Trophoblast cell (in vitro differentiated cells and primary cell): ENCODE data around the gene ABCB4.

ENCODE experiments used
- DNase-seq, 2 donors: peaks; one replicate each; pipeline ENCODE4 v3.0.0-alpha.2; 2016
- H2AFZ ChIP-seq: 2 replicates; pipeline ENCODE4 v1.6.1; 2013; ENCODE audit warnings: low read length, moderate library complexity, mild to moderate bottlenecking; ENCODE audit not compliant: insufficient read depth, poor library complexity
- H2AK5ac ChIP-seq: 2 replicates; pipeline ENCODE4 v1.6.1; 2013; ENCODE audit warnings: mild to moderate bottlenecking, low read length
- H2BK120ac ChIP-seq: 2 replicates; pipeline ENCODE4 v1.6.1; 2013; ENCODE audit warnings: low read length, mild to moderate bottlenecking, moderate library complexity; ENCODE audit not compliant: insufficient read depth, poor library complexity
- H2BK12ac ChIP-seq: 2 replicates; pipeline ENCODE4 v1.6.1; 2013; ENCODE audit warnings: mild to moderate bottlenecking, low read length, moderate library complexity
- H2BK5ac ChIP-seq: 2 replicates; pipeline ENCODE4 v1.6.1; 2013; ENCODE audit warnings: low read length, low read depth, moderate library complexity, mild to moderate bottlenecking; ENCODE audit not compliant: poor library complexity
- H3K14ac ChIP-seq: 2 replicates; pipeline ENCODE4 v1.6.1; 2013; ENCODE audit warnings: mild to moderate bottlenecking, low read length
- H3K18ac ChIP-seq: 2 replicates; pipeline ENCODE4 v1.6.1; 2013; ENCODE audit warnings: mild to moderate bottlenecking, low read length
- H3K23ac ChIP-seq: 2 replicates; pipeline ENCODE4 v1.6.1; 2013; ENCODE audit warnings: low read length
- H3K27ac ChIP-seq: 2 replicates; pipeline ENCODE4 v1.5.1; 2013; ENCODE audit warnings: low read depth, mild to moderate bottlenecking, inconsistent platforms, low read length, moderate library complexity
- H3K27me3 ChIP-seq: 2 replicates; pipeline ENCODE4 v1.6.1; 2013; ENCODE audit warnings: inconsistent platforms, mild to moderate bottlenecking, low read length, moderate library complexity; ENCODE audit not compliant: insufficient read depth
- H3K36me3 ChIP-seq, 2 experiments: 1 replicate in 1 of 2; 2 replicates in 1 of 2; pipeline ENCODE4 v1.6.1; 2013; ENCODE audit warnings: low read length in 2 of 2, mild to moderate bottlenecking in 2 of 2, moderate library complexity in 1 of 2; ENCODE audit not compliant: insufficient read depth in 2 of 2, control insufficient read depth in 1 of 2
- H3K4ac ChIP-seq: 2 replicates; pipeline ENCODE4 v1.6.1; 2013; ENCODE audit warnings: low read depth, mild to moderate bottlenecking, low read length, moderate library complexity
- H3K4me1 ChIP-seq, 2 experiments: 1 replicate in 1 of 2; 2 replicates in 1 of 2; pipeline ENCODE4 v1.6.1; 2013; ENCODE audit warnings: low read length in 2 of 2, mild to moderate bottlenecking in 2 of 2, moderate library complexity in 1 of 2; ENCODE audit not compliant: insufficient read depth in 2 of 2, control insufficient read depth in 1 of 2
- H3K4me2 ChIP-seq: 2 replicates; pipeline ENCODE4 v1.6.1; 2013; ENCODE audit warnings: inconsistent platforms, mild to moderate bottlenecking, low read length, moderate library complexity
- H3K4me3 ChIP-seq: 2 replicates; pipeline ENCODE4 v1.5.1; 2013; ENCODE audit warnings: mild to moderate bottlenecking, low read depth, low read length, inconsistent platforms
- H3K79me1 ChIP-seq: one replicate; pipeline ENCODE4 v1.6.1; 2013; ENCODE audit warnings: low read length
- H3K79me2 ChIP-seq: 2 replicates; pipeline ENCODE4 v1.6.1; 2013; ENCODE audit warnings: low read length, mild to moderate bottlenecking; ENCODE audit not compliant: control insufficient read depth, insufficient read depth, poor library complexity
- H3K9ac ChIP-seq: 2 replicates; pipeline ENCODE4 v1.6.1; 2013; ENCODE audit warnings: mild to moderate bottlenecking, low read length
- H3K9me3 ChIP-seq: 2 replicates; pipeline ENCODE4 v1.6.1; 2013; ENCODE audit warnings: low read depth, mild to moderate bottlenecking, control low read depth, inconsistent platforms, low read length; ENCODE audit not compliant: insufficient read depth
- H4K12ac ChIP-seq: 2 replicates; pipeline ENCODE4 v1.6.1; 2013; ENCODE audit warnings: low read depth, mild to moderate bottlenecking, low read length, moderate library complexity
- H4K8ac ChIP-seq: 2 replicates; pipeline ENCODE4 v1.6.1; 2013; ENCODE audit warnings: low read depth, mild to moderate bottlenecking, low read length, moderate library complexity
- H4K91ac ChIP-seq: one replicate; pipeline ENCODE4 v1.6.1; 2013; ENCODE audit warnings: low read depth, mild to moderate bottlenecking, low read length, moderate library complexity
- WGBS: extraction: QIAGEN DNeasy Blood & Tissue Kit; methylation state at CpG from one replicate; pipeline ENCODE4 v1.1.7; 2013; ENCODE audit warnings: missing lambda C conversion rate; ENCODE audit not compliant: insufficient read length, insufficient coverage; ENCODE audit errors: extremely low coverage; 5-methylcytosine and 5-hydroxymethylcytosine counted together

Gene ABCB4

DNA sequence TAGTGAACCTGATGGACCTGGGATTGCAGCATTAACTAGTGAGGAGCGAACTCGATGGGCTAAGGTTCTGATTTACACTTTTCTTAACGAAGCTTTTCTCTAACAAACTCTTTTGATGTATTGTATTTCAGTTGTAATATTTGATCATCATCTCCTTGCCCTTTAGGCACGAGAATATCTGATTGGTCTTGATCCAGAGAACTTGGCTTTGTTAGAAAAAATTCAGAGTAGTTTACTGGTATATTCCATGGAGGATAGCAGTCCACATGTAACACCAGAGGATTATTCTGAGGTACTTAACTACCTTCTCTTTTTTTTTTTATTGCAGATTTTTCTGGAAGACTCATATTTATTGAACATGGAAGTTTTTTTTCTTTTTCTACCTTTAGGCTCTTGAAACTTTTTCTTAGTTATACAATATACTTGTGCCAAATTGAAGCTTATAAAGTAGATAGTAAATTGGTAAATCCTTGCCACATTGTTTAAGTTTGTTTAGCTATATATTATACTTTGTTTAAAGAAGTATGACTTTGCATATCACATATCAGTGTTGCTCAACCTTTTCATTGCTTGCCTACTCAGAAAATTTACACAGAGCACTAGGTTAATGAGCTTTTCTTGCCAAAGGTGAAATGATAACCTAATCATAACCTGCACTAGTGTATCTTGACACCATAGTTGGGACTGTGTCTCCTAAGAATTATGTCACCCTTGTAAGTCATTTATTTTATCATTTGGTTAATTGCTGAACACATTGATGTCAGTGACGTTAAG lies 99.6 kb downstream of the ABCB4 start:
- H3K18ac ChIP-seq = no peak overlapping the region
- H4K91ac ChIP-seq = no peak overlapping the region
- no peaks in the 10 kb centered on the region for H3K27me3 ChIP-seq
- H4K8ac ChIP-seq = no peak overlapping the region
- no CpG with 5 or more reads among the region's 5 CpGs for WGBS
- no peak overlapping the region for H2AFZ ChIP-seq
- no peak overlapping the region for H3K23ac ChIP-seq
- H3K4ac ChIP-seq = no peak overlapping the region
- H3K36me3 ChIP-seq = no peaks in the 10 kb centered on the region
- no peaks in the 10 kb centered on the region for H3K9me3 ChIP-seq
- no peak overlapping the region for H4K12ac ChIP-seq
- no peaks in the 10 kb centered on the region for H3K79me1 ChIP-seq
- no peaks in the 10 kb centered on the region for H3K79me2 ChIP-seq
- H2AK5ac ChIP-seq = no peak overlapping the region
- H3K4me3 ChIP-seq = no peak overlapping the region
- H3K27ac ChIP-seq = no peak overlapping the region
- no peak overlapping the region for H3K4me2 ChIP-seq
- H2BK5ac ChIP-seq = no peak overlapping the region
- H3K14ac ChIP-seq = no peak overlapping the region
- no peak for DNase-seq
- no peak overlapping the region for H2BK12ac ChIP-seq
- H2BK120ac ChIP-seq = no peak overlapping the region
- H3K4me1 ChIP-seq = no peaks in the 10 kb centered on the region
- H3K9ac ChIP-seq = no peak overlapping the region

GRCh38 chr7:87370660-87371180 lies 104.8 kb downstream of the ABCB4 start:
- no peak overlapping the region for H2BK5ac ChIP-seq
- no peak overlapping the region for H3K4me2 ChIP-seq
- H2BK12ac ChIP-seq = no peak overlapping the region
- H3K9me3 ChIP-seq = no peaks in the 10 kb centered on the region
- H3K18ac ChIP-seq = no peak overlapping the region
- H3K27ac ChIP-seq = no peak overlapping the region
- no peaks in the 10 kb centered on the region for H3K4me1 ChIP-seq
- H3K14ac ChIP-seq = no peak overlapping the region
- no peaks in the 10 kb centered on the region for H3K79me2 ChIP-seq
- H4K8ac ChIP-seq = no peak overlapping the region
- H3K4ac ChIP-seq = no peak overlapping the region
- no peaks in the 10 kb centered on the region for H3K27me3 ChIP-seq
- peaks cover 0 to 2% of the 10 kb centered on the region in 2 experiments for H3K36me3 ChIP-seq
- H2AFZ ChIP-seq = no peak overlapping the region
- no peak overlapping the region for H3K9ac ChIP-seq
- H3K79me1 ChIP-seq = no peaks in the 10 kb centered on the region
- no peak overlapping the region for H4K91ac ChIP-seq
- no peak for DNase-seq
- H3K4me3 ChIP-seq = no peak overlapping the region
- no peak overlapping the region for H2BK120ac ChIP-seq
- no peak overlapping the region for H3K23ac ChIP-seq
- no peak overlapping the region for H4K12ac ChIP-seq
- WGBS = no CpG with 5 or more reads among the region's 1 CpG
- H2AK5ac ChIP-seq = no peak overlapping the region

DNA sequence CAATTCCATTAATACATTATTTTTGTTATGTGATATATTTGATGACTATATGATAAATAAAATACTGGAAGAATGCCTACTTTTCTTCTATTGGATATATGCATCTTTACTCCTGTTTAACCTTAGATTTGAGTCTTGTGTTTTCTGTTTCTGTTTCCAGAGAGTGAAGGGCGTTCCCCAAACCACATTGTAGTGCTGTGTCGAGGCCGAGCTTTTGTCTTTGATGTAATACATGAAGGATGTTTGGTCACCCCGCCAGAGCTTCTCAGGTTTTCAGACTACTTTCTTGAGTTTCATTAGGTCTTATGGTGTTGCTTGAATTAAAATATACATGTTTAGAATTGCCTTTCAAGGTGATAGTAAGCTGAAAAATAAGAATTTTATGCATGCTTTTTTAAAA lies 106.3 kb downstream of the ABCB4 start:
- Histone ChIP-seq H2AFZ (no peak overlapping the region), H3K9me3 (no peaks in the 10 kb centered on the region), H3K4me2 (no peak overlapping the region), H2BK12ac (no peak overlapping the region), H3K23ac (no peak overlapping the region), H2AK5ac (no peak overlapping the region), H3K14ac (no peak overlapping the region), H3K4me1 (no peaks in the 10 kb centered on the region), H2BK120ac (no peak overlapping the region), H3K36me3 (peaks cover 0 to 2% of the 10 kb centered on the region in 2 experiments), H4K8ac (no peak overlapping the region), H3K4me3 (no peak overlapping the region), H3K9ac (no peak overlapping the region), H3K79me1 (no peaks in the 10 kb centered on the region), H4K12ac (no peak overlapping the region), H4K91ac (no peak overlapping the region), H3K27ac (no peak overlapping the region), H3K18ac (no peak overlapping the region), H3K79me2 (no peaks in the 10 kb centered on the region), H3K4ac (no peak overlapping the region), H3K27me3 (no peaks in the 10 kb centered on the region), H2BK5ac (no peak overlapping the region)
- no CpG with 5 or more reads among the region's 4 CpGs for WGBS
- no peak for DNase-seq

- Histone ChIP-seq H4K91ac (no peak overlapping the region), H3K23ac (no peak overlapping the region), H3K9ac (no peak overlapping the region), H3K79me2 (no peaks in the 10 kb centered on the region), H3K14ac (no peak overlapping the region), H2BK12ac (no peak overlapping the region), H3K27me3 (no peaks in the 10 kb centered on the region), H2AFZ (no peak overlapping the region), H3K4ac (no peak overlapping the region), H2BK5ac (no peak overlapping the region), H3K36me3 (no peaks in the 10 kb centered on the region), H3K4me2 (no peak overlapping the region), H3K4me1 (no peaks in the 10 kb centered on the region), H3K4me3 (no peak overlapping the region), H4K8ac (no peak overlapping the region), H4K12ac (no peak overlapping the region), H3K9me3 (no peaks in the 10 kb centered on the region), H2BK120ac (no peak overlapping the region), H3K27ac (no peak overlapping the region), H2AK5ac (no peak overlapping the region), H3K79me1 (no peaks in the 10 kb centered on the region), H3K18ac (no peak overlapping the region)
- DNase-seq = no peak
Observed at GRCh38 chr7:87364246-87364645, 111.2 kb downstream of the ABCB4 start.
